GM19397 (cell line): ENCODE measurements around the gene LYRM1.
"Not testable (repeated sequence)": the region's sequence is repeated elsewhere in the genome, so short reads cannot be mapped to it uniquely, and the experiment has no call there.

ENCODE experiments used
- ATAC-seq: cut with Tn5 transposase; IDR thresholded peaks from one replicate; pipeline ENCODE4 v1.9.1; 2021; ENCODE audit warnings: mild to moderate bottlenecking, moderate library complexity; ENCODE audit not compliant: unreplicated experiment

The LYRM1 gene

DNA sequence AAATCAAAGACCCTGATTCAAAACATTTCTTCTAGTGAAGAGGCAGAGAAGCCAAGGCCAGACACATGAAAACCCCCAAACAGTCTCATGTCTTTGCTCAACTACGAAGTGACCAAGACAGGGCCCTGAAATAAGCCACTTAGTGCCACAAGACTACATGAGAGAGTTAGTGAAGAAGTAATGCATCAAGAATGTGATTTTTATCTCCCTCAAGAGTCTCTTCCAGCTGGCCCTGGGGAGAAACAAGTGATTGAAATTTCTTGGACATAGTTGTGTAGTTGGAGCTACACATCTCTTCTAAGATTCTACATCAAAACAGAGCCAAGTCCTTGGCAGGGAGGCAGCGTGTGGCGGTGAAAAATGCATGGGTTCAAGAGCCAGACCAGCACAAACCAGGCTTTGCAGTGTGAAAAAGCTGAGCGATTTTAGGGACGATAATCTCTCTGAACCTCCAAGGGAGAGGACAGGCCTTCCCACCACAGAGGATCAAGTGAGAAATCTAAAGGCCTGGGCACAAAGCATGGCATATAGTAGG lies 30.6 kb downstream of the LYRM1 start:
- no peak for ATAC-seq

DNA sequence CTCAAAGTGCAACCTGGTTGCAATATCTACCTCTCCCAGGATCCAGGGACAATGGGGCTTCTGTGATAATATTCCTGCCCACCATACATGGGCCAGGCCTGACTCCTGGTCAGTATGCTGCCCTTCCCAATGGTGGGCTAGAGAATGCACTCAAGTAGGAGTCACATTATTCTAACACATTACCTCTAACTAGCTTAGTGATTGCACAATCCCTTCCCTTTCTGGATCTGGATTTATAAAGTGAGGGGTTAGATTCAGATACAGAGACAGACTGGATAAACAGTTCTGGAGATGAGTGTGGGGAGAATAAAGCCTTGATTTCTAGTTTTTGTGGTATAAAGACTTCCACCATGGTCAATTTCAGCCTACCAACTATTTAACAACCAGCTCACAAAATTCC lies 33.0 kb downstream of the LYRM1 start:
- ATAC-seq: no peak

DNA sequence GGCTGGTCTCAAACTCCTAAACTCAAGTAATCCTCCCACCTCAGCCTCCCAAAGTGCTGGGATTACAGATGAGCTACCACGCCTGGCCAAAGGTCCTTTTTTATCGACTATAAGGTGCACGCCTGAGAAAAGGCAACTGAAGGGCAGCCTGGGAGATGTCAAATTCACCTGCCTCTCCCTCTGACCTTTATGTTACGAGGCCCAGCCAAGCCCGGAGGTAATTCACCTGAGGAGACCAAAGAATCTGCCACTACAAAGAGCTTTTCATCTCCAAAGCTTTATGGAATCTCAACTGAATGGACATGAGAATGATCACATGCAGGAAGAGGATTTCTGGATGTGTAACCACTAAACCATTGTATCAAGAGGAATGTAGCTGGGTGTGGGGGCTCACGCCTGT lies 37.2 kb downstream of the LYRM1 start:
- ATAC-seq: no peak

DNA sequence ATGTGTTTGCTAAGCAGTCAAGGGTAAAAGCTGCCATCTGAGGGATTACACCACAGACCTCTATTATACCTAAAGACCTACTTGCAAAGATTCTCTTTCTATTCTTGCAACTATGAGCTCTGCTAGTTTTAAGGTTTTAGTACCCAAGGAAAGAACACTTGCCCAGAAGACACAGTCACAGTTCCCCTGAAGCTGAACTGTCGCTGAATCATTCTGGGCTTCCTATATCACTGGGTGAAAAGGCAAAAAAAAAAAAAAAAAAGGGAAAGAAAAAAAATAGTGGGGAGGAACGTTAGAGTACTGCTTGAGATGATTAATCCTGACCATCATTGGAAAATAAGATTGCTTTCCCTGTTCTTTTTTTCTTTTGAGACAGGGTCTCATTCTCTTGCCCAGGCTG lies 37.9 kb downstream of the LYRM1 start:
- ATAC-seq: no peak

DNA sequence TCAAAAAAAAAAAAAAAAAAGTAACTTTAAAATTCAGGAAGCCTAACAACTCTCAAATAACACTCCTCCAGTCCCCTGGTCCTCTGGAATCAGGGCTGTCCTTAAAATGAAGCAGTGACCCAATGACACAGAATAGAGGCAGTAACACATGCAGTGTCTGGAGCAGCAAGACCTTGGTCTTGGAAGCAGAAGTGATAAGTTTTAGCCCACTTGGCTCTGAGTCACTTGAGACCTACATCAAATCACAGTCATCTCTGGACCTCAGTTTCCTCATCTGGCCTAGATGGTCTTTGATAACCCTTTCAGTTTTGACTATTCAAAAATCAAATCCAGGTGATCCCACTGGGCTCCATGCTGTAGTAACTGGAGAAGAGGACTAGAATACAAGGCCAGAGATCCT lies 39.0 kb downstream of the LYRM1 start:
- no peak for ATAC-seq

DNA sequence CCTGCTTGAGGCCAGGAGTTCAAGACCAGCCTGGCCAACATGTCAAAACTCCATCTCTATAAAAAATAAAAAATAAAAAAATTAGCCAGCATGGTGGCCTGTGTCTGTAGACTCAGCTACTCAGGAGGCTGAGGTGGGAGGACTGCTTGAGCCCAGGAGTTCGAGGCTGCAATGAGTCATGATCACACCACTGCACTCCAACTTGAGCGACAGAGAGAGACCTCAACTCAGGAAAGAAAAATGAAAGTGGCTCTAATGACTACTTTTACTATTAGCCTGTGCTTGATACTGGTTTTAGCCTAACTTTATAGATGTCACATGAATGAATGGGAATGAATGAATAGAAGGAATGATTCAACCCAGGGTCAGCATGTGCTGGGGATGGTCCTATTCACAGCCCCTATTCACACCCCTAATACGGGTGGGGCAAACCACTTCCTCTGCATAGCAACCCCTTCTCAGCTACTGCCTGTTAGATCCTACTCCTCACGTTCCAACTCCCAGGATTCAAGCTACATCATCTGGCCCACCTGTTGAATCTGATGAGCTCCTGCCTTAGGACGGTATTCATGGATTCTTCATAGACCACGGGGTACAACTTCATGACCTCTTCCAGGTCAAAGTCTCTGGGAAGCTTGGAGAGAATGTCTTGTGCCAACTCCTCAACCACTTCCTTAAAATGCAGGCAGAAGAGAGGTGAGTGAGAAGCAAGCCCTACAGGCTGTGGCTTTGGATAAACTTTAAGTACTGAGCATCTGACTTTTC lies 40.5 kb downstream of the LYRM1 start:
- no peak for ATAC-seq

DNA sequence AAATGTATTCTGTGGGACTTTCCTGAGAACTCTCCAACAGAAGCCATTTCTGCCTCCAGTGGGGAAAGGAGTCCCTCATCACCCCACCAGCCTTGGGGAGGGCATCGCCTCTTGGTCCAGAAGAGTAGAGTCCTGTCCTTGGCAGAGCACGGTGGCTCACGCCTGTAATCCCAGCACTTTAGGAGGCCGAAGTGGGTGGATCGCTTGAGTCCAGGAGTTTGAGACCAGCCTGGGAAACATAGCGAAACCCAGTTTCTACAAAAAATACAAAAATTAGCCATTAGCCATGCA lies 41.0 kb downstream of the LYRM1 start:
- no peak for ATAC-seq

DNA sequence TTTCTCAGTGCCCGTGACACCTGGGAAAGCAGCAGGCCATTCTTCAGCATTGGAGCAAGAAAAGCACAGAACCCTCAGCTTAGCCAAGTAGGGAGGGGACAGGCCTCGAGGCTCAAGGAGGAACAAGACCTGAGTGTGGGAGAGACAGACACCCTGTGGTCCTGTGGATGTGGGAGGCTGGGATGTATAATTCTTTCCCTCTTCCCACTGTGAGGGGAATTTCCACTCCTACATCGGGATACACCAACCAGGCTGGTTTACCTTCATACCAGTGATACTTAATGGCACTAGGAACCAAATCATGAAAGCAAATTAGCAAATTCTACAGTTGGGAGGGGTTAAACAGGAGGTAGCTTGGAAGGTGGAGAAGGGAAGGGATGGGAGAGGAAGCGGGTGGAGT lies 41.7 kb downstream of the LYRM1 start:
- ATAC-seq: no peak

DNA sequence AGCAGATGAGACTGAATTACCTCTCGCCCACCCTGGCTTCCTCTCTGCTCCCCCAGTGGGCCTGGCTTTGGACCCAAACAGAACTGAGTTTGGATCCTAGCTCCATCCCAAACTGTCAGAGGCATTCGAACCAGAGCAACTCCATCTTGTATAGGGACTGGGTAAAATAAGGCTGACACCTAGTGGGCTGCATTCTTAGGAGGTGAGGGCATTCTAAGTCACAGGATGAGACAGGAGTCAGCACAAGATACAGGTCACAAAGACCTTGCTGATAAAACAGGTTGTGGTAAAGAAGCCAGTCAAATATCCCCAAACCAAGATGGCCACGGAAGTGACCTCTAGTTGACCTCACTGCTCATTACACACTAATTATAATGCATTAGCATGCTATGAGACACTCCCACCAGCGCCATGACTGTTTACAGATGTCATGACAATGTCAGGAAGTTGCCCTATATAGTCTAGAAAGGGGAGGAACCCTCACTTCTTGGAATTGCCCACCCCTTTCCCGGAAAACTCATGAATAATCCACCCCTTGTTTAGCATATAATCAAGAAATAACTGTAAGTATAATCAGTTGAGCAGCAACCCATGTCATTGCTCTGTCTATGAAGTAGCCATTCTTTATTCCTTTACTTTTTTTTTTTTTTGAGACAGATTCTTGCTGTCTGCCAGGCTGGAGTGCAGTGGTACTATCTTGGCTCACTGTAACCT lies 44.4 kb downstream of the LYRM1 start:
- no peak for ATAC-seq

DNA sequence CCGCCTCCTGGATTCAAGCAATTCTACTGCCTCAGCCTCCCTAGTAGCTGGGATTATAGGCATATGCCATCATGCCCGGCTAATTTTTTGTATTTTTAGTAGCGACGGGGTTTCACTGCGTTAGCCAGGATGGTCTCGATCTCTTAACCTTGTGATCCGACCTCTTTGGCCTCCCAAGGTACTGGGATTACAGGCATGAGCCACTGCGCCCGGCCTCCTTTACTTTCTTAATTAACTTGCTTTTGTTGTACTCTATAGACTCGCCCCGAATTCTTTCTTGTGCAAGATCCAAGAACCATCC lies 45.0 kb downstream of the LYRM1 start:
- ATAC-seq: not testable (repeated sequence)

DNA sequence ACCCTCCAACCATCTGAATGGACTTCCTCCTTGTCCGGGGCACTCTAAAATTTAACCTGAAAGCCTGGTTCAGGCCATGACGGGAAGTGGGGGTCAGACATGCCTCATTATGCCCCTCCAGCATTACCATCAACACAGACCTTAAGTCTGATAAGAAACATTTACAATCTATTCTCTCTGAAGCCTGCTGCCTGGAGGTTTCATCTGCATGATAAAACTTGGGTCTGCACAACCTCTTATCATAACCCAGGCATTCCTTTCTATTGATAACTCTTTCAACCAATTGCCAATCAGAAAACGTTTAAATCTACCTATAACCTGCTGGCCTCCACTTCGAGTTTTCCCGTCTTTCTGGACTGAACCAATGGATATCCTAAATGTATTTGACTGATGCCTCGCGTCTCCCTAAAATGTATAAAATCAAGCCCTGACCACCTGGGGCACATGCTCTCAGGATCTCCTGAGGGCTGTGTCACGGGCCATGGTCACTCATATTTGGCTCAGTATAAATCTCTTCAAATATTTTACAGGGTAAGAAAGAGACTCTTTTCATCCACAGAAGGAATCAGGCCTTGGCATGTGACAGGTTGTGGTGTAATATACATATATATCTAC lies 45.6 kb downstream of the LYRM1 start:
- no peak for ATAC-seq

DNA sequence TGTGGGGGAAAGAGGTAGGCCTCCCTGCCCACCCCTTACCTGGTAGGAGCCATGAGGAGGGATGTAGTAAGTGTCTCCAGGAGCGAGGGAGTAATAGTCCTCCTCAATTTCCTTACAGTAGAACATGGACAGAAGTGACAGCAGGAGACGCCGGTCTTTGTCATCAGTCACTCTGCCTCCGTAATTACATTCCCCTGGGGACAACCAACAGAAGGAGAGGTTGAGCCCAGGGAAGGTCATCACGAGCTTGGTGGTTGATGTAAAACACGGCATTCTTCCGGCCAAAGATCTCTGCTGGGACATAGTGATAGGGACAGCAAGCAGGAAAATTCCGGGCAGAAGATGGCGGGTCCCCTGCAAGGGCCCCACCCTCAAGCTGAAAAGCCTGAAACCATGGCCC lies 47.9 kb downstream of the LYRM1 start:
- ATAC-seq: no peak

DNA sequence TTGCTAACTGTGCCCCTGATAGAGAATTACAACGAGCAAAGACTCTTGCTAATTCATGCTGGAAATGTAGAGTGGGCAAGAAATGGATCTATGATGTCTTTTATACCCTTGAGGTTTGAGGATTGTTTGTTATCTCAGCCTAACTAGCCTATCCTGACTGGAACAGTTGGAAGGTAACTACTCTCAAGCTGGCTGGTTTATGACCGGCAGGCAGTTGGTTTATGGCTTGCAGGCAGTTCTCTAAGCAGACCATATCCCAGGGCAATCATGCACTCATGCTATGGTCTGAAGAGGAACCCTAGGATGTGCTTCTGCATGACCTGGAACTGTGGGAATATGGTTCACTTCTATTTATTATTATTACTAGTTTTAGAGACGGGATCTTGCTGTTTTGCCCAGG lies 49.1 kb downstream of the LYRM1 start:
- ATAC-seq: no peak

DNA sequence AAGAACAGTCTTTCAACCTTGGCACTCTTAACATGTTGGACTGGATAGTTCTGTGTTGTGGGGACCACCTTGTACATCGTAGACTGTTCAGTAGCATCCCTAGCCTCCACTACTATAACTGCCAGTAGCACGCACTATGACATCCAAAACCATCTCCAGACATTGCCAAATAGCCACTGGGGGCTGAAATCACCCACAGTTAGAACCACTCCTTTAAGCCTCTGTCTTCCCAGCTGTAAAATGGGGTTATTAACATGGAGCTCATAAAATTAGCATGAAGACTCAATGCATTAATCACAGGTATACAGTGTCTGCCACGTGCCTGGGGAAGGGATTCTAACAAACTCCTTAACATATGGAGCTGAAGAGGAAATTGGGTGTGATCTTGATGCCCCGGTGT lies 49.7 kb downstream of the LYRM1 start:
- no peak for ATAC-seq

DNA sequence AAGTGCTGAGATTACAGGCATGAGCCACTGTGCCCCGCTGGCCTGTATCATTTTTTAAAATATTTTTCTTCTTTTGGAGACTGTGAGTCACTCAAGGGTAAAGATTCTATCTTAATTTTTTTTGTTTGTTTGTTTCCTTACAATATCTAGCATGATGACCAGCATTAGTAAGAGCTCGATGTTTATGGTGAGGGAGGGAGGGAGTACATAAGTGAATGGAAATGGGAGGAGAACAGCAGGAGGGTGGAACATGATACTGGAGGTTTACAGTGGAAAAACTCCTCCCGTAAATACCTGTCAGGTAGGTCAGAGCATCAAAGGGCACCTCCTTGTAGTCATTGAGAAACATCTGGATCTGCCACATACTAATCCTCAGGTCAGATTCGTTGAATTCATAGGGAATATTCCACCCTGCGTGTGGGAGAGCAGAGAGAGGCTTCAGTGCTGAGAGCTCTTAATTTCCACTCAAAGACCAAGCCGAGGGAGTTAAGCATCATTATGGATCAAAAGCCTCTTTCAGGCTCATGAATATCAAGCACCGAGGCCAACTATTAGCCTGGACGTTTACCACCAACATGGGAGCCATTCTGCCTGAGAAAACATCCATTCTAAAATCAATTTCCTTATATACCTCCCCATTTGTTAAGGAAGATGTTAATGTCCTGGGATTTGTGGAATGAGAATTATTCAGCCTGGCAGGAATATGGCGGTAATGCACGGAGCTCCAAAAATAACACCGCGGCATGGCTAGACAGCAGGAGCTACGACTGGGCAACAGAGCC lies 51.8 kb downstream of the LYRM1 start:
- ATAC-seq: no peak

DNA sequence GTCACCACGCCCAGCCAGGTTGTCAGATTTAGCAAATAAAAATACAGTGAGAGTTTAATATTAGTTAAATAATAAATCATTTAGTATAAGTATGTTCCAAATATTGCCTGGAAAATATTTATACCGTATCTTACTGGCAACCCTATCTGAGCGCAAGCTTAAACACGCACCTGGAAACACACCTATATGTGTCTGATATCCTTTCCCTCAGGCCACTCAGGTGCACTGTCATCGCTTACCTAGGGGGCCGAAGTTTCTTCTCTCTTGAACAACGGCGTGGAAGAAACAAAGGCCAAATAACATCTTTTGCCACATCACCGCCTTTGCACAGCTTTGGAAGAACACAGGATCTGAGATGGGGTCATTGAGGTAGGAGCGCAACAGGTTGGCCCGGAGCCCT lies 54.0 kb downstream of the LYRM1 start:
- no peak for ATAC-seq

DNA sequence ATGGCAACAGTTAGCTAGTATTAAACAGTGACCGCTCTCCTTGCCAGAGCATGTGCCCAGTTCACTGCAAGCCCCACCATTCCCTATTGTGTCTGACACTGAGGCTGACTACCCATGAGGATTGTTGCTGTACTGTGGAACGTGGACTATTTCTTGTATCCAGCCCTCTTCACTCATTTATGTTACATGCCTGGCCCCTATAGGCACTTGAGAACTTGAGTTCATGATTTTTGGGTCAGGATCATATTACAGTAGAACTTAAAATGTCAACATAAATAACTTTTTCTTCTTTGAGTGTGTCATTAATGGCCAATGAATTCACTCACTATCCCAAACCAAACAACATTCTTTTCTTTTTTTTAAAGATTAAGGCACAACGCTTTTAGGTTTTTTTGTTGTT lies 55.7 kb downstream of the LYRM1 start:
- no peak for ATAC-seq

DNA sequence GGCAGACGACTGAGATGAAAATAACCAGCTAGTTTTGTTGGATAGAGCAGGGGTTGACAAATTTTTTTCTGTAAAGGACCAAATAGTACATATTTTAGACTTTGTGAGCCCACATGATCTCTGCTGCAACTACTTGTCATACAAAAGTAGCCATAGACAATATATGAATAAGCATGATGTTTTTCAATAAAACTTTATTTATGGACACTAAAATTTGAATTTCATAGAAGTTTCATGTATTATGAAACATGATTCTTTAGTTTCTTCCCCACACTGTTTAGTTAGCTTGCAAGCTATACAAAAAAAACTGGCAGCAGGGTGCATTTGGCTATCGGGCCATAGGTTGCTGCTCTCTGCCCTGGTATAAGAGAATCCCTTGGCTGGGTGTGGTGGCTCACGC lies 56.6 kb downstream of the LYRM1 start:
- ATAC-seq: no peak

DNA sequence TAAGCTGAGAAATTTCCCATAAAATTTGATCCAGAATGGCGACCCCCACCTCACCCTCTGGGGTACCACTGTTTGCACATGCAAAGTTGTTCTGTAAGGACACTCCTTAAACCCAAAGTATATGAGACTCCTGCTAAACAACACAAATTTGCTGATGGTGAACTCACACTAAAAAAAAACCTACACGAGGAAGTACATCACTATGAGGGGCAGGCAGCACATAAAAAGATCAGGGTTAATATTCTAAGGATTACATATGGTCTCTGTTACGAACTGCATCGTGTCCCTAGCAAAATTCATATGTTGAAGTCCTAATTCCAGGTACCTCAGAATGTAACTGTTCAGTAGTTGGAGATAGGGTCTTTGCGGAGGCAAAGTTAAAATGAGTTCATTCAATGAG lies 60.3 kb downstream of the LYRM1 start:
- ATAC-seq: no peak

DNA sequence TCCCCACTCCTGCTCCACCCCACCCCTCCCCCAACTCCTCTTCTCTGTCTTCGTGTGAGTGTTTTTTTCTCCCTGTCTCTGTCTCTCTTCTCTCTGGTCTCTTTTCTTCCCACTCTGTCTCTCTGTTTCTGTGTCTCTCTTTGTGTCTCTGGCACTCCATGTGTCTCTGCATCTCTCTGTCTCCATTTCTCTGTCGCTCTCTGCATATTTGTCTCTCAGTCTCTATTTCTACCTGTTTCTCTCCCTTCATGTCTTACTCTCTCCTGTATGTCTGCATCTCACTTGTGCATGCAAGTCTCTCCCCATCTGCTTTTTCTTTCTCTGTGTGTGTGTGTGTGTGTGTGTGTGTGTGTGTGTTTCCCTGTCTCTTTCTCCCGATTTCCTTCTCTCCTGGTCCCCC lies 68.2 kb downstream of the LYRM1 start:
- ATAC-seq: no peak

DNA sequence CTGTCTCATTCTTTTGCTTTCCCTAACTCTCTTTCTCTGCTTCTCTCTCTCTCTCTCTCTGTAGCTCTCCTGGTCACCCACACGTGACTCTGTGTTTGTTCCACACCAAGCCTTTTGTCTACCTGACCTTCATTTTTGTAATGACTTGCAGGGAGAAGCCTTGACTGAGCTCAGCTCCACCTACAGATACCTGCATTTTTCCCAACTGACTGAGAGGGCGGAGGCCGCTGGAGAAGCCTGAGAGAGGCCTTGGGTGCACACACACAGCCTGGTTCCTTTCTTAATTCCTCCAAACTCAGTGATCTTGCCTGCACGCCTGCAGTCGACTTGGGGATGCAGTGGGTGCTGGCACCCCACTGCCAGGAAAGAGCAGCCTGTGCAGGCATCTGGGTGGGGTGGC lies 68.8 kb downstream of the LYRM1 start:
- ATAC-seq: no peak

DNA sequence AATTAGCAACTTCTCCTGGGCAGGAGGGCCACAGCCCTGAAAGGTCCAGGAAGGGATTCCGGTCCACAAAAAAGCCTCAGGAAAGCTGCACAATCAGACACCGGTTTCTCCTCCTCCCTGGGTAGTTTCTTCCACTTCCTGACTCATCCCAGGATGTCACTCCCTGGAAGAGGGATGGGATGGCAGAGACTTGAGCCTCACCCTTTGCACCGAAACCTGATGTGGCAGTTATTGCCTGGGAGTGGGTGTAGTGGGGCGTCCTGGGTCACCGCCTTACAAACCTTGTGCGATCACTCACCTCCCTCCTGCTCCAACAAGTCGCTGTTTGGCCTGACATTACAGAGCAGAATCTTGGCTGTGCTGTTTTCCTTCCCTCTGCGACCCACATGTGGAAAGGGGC lies 70.8 kb downstream of the LYRM1 start:
- ATAC-seq: no peak
